ENCODE data around the gene PDLIM5.

The PDLIM5 gene

DNA sequence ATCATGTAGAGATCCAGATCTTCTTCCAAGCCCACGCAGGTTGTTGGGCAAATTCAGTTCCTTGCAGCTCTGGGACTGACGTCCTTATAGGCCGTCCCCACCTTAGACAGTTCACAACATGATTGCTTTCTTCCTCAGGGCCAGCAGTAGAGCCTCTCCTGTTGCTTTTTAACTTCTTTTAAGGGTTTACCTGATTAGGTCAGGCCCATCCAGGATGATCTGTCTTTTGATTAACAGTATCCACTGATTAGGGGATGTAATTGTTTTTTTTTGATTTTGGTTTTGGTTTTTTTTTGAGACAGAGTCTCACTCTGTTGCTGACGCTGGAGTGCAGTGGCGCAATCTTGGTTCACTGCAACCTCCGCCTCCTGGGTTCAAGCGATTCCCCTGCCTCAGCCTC, 197.0 kb downstream of the PDLIM5 start:
- TF ChIP-seq, protein P1, sequence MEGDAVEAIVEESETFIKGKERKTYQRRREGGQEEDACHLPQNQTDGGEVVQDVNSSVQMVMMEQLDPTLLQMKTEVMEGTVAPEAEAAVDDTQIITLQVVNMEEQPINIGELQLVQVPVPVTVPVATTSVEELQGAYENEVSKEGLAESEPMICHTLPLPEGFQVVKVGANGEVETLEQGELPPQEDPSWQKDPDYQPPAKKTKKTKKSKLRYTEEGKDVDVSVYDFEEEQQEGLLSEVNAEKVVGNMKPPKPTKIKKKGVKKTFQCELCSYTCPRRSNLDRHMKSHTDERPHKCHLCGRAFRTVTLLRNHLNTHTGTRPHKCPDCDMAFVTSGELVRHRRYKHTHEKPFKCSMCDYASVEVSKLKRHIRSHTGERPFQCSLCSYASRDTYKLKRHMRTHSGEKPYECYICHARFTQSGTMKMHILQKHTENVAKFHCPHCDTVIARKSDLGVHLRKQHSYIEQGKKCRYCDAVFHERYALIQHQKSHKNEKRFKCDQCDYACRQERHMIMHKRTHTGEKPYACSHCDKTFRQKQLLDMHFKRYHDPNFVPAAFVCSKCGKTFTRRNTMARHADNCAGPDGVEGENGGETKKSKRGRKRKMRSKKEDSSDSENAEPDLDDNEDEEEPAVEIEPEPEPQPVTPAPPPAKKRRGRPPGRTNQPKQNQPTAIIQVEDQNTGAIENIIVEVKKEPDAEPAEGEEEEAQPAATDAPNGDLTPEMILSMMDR (IDR thresholded peaks at IDR 0.05; ENCODE audit: insufficient read depth, low read length, poor library complexity, severe bottlenecking), result no peak
- H3K4me3 ChIP-seq (replicated peaks; ENCODE audit: low read depth, low read length), result no peak overlapping the region
- no peaks in the 10 kb centered on the region for H3K27me3 ChIP-seq (replicated peaks; ENCODE audit: control insufficient read depth, insufficient read depth, low read length)
- no peak for DNase-seq (ENCODE audit: extremely low read depth, insufficient read length)
- no peaks in the 10 kb centered on the region for H3K36me3 ChIP-seq (ENCODE audit: control insufficient read depth, insufficient read depth, low read length)

DNA sequence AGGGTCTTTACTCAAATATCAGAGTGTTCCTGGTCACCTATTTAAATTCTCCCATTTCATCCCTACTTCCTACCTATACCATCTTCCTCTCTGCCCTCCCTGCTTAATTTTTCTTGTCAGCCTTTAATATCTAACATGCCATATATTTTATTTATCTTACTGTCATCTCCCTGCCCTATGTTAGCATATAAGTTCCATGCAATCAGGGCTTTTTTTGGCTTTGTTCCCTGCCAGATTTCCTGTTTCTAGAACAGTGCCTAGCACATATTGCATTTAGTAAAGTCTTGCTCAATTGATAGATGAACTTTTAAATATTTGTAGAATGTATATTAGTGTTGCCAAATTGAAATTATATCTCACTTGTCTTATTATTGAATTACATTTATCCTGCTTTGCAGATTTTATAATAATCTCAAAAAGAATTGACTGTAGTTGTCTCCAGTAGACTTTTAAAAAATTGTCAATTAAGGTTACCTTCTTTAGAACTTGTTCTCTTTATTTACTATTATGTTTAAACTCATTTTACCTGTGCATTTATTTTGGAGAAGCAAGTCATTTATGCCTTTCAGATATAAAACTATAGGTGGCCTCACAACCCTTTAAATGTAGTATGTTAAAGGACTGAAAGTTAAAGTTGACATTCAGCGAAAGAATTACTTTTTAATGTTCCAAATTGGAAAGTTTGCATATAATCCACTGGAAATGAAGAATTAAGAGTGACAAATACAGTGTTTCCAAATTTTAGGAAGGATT, 197.8 kb downstream of the PDLIM5 start:
- Histone ChIP-seq H3K36me3 (ENCODE audit: control insufficient read depth, insufficient read depth, low read length) (no peaks in the 10 kb centered on the region), H3K4me3 (replicated peaks; ENCODE audit: low read depth, low read length) (no peak overlapping the region), H3K27me3 (replicated peaks; ENCODE audit: control insufficient read depth, insufficient read depth, low read length) (no peaks in the 10 kb centered on the region)
- TF ChIP-seq, protein P1 (IDR thresholded peaks at IDR 0.05; ENCODE audit: insufficient read depth, low read length, poor library complexity, severe bottlenecking), result no peak
- DNase-seq (ENCODE audit: extremely low read depth, insufficient read length), result no peak

DNA sequence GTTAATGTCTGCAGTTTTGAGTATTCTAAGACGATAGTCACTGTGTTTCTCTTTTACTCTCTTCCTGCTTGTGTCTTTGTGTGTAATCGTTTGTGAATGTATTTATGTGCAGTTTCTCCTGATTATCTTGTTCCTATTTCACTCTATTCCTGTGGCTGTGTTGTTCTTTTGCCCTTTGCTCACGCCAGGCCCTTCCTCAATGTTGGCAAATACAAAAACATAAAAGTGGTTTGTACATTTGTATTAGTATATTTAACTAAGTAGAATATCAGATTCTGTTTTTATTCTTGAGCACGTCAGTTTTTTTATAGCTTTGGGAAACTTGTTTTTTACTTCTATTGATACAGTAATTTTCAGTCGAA, 198.4 kb downstream of the PDLIM5 start:
- no peaks in the 10 kb centered on the region for H3K27me3 ChIP-seq (replicated peaks; ENCODE audit: control insufficient read depth, insufficient read depth, low read length)
- DNase-seq (ENCODE audit: extremely low read depth, insufficient read length), result no peak
- H3K36me3 ChIP-seq (ENCODE audit: control insufficient read depth, insufficient read depth, low read length), result no peaks in the 10 kb centered on the region
- TF ChIP-seq, protein P1 (IDR thresholded peaks at IDR 0.05; ENCODE audit: insufficient read depth, low read length, poor library complexity, severe bottlenecking), result no peak
- H3K4me3 ChIP-seq (replicated peaks; ENCODE audit: low read depth, low read length), result no peak overlapping the region

DNA sequence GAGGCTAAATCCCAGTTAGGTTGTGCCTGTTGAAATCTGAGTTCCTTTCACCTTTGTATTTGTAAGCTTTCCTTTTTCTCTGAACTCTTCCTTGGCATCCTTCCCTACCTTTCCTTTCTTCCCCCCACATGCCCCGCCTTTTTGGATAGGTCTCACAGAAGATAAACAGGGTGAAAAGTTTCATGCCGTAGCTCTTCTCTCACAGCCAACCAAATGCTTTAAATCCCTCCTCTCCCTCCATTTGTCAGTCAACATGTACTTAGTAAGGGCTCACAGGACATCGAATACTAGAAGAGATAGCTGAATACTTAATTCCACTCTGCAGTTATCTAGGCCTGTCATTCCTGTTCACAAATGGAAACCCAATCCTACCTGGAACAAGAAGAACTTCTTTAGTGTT, 198.9 kb downstream of the PDLIM5 start:
- DNase-seq (ENCODE audit: extremely low read depth, insufficient read length), result no peak
- H3K4me3 ChIP-seq (replicated peaks; ENCODE audit: low read depth, low read length), result no peak overlapping the region
- no peaks in the 10 kb centered on the region for H3K27me3 ChIP-seq (replicated peaks; ENCODE audit: control insufficient read depth, insufficient read depth, low read length)
- no peaks in the 10 kb centered on the region for H3K36me3 ChIP-seq (ENCODE audit: control insufficient read depth, insufficient read depth, low read length)
- TF ChIP-seq, protein P1 (IDR thresholded peaks at IDR 0.05; ENCODE audit: insufficient read depth, low read length, poor library complexity, severe bottlenecking), result no peak

DNA sequence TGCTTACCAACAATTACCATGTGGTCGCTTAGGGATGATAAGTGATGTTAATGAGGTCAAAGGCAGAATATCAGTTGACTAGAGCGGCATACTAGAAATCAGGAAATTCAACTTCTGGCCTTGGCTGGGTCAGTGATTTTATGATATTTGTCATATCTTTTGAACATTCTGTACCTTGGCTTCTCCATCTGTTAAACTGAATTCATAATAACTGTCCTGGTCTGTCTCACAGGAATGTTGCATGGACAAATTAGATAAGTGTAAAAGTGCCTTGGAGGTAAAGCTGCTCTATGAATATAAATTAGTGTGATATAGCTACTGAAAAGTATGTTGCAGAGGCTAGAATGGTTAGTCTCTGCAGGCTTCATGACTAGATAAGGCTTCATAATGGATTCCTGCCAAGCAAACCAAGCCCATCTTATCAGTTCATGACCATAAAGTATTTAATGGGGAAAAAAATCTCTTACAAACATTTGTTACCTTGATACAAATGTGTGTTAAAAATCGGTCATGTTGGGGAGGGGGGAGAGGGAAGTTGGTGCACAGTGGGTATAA, 201.4 kb downstream of the PDLIM5 start:
- Histone ChIP-seq H3K4me3 (replicated peaks; ENCODE audit: low read depth, low read length) (no peak overlapping the region), H3K36me3 (ENCODE audit: control insufficient read depth, insufficient read depth, low read length) (no peaks in the 10 kb centered on the region), H3K27me3 (replicated peaks; ENCODE audit: control insufficient read depth, insufficient read depth, low read length) (no peaks in the 10 kb centered on the region)
- TF ChIP-seq, protein P1 (IDR thresholded peaks at IDR 0.05; ENCODE audit: insufficient read depth, low read length, poor library complexity, severe bottlenecking), result no peak
- DNase-seq (ENCODE audit: extremely low read depth, insufficient read length), result no peak
